HEK293T (cell line): ENCODE measurements around the gene ZSCAN25.
"Not testable (repeated sequence)": the region's sequence is repeated elsewhere in the genome, so short reads cannot be mapped to it uniquely, and the experiment has no call there.

Experiments used
- CTCF ChIA-PET: fragments of 350-600 bp; formaldehyde crosslinking; extraction: SDS; loops from one replicate; lab custom pipeline; 2021; ENCODE audit warnings: antibody characterized with exemption, inconsistent platforms; lab: Yijun Ruan, JAX
- POLR2A ChIA-PET: fragments of 350-600 bp; formaldehyde crosslinking; extraction: SDS; loops from one replicate; lab custom pipeline; 2020; ENCODE audit warnings: antibody characterized with exemption, inconsistent platforms; lab: Yijun Ruan, JAX
- DNase-seq: peaks from one replicate; pipeline ENCODE4 v3.0.0; 2012; ENCODE audit warnings: mixed read lengths; ENCODE audit errors: extremely low spot score
- ARNT ChIP-seq: fragments of 450-650 bp; IDR thresholded peaks from 2 replicates; pipeline ENCODE4 v1.6.1; 2017; ENCODE audit warnings: mild to moderate bottlenecking
- BHLHE40 ChIP-seq: fragments of 450-650 bp; IDR thresholded peaks from 2 replicates; pipeline ENCODE4 v1.6.1; 2016; ENCODE audit warnings: mild to moderate bottlenecking, moderate library complexity, borderline replicate concordance
- CTBP1 ChIP-seq: fragments of 450-650 bp; IDR thresholded peaks from 2 replicates; pipeline ENCODE4 v1.6.1; 2016; ENCODE audit warnings: borderline replicate concordance
- ELF4 ChIP-seq: fragments of 450-650 bp; IDR thresholded peaks from 2 replicates; pipeline ENCODE4 v1.6.1; 2017; ENCODE audit warnings: antibody characterized with exemption
- FOXA1 ChIP-seq: fragments of 450-650 bp; IDR thresholded peaks from 2 replicates; pipeline ENCODE4 v1.6.1; 2016; ENCODE audit warnings: mild to moderate bottlenecking
- FOXK2 ChIP-seq: fragments of 450-650 bp; IDR thresholded peaks from 2 replicates; pipeline ENCODE4 v1.6.1; 2016; ENCODE audit warnings: mild to moderate bottlenecking
- FOXM1 ChIP-seq: fragments of 450-650 bp; IDR thresholded peaks from 2 replicates; pipeline ENCODE4 v1.6.1; 2017; ENCODE audit warnings: mild to moderate bottlenecking, borderline replicate concordance
- HDGF ChIP-seq: fragments of 450-650 bp; IDR thresholded peaks from 2 replicates; pipeline ENCODE4 v1.6.1; 2017; ENCODE audit warnings: antibody characterized with exemption, borderline replicate concordance
- L3MBTL2 ChIP-seq: fragments of 450-650 bp; conservative IDR thresholded peaks from 2 replicates; pipeline ENCODE4 v1.6.1; 2016; ENCODE audit warnings: mild to moderate bottlenecking
- LEF1 ChIP-seq: fragments of 450-650 bp; IDR thresholded peaks from 2 replicates; pipeline ENCODE4 v1.6.1; 2017; ENCODE audit warnings: mild to moderate bottlenecking, borderline replicate concordance
- NFRKB ChIP-seq: fragments of 450-650 bp; IDR thresholded peaks from 2 replicates; pipeline ENCODE4 v1.6.1; 2016; ENCODE audit warnings: mild to moderate bottlenecking, moderate library complexity
- SP1 ChIP-seq: fragments of 450-650 bp; IDR thresholded peaks from 2 replicates; pipeline ENCODE4 v1.6.1; 2017
- SUZ12 ChIP-seq: fragments of 450-650 bp; IDR thresholded peaks from 2 replicates; pipeline ENCODE4 v1.6.1; 2016; ENCODE audit warnings: mild to moderate bottlenecking
- TARDBP ChIP-seq: fragments of 450-650 bp; IDR thresholded peaks from 2 replicates; pipeline ENCODE4 v1.6.1; 2016
- ZNF384 ChIP-seq: fragments of 450-650 bp; IDR thresholded peaks from 2 replicates; pipeline ENCODE4 v1.6.1; 2016
- TF ChIP-seq, protein P1 (sequence below): fragments of 450-650 bp; IDR thresholded peaks from 2 replicates; pipeline ENCODE4 v1.6.1; 2016

The ZSCAN25 gene

DNA sequence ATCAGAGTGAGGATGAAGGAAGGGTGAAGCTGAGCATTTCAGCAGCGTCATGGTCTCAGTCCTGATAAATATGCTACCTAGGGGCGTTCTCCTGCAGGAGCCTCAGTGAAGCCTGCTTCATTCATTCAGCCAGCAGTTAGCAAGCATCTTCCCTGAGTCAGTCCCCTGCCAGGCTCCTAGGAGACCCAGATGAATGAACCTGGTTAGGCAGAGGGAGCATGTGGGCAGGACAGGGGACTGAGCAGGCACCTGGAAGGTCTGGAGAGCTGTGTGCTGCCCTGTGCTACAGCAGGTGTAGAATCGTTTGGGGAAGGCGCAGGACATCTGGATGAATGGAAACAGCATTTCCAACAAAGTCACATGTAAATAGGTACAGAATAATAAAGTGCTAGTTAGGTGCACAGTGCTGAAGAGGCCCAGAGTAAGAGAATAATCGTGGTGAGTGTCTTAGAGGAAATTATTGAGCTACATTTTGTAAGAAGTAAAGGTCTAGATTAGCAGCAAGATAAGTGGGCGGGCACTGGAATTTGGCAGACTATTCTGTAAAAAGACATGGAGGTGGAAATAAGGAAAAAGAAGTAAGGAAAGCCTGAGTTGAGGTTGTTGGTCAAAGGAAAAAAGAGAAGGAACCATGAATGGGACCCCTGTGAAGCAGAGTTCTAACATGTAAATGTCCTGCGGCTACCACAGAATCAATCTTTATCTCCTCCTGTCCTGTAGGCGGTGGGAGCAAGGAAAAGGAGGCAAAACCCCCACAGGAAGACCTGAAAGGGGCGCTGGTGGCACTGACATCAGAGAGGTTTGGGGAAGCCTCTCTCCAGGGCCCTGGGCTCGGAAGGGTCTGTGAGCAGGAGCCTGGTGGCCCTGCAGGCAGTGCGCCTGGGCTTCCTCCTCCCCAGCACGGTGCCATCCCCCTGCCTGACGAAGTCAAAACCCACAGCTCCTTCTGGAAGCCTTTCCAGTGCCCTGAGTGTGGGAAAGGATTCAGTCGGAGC is 12.0 kb downstream of the ZSCAN25 start:
- no peak for DNase-seq
- POLR2A ChIA-PET: interaction anchor here (2.7 kb wide), 1 partner anchor 12 kb away, joined by 13 read pairs; the partner anchor contains the start of gene ZSCAN25
- CTCF ChIA-PET: no interaction called here
- TF ChIP-seq, protein P1, sequence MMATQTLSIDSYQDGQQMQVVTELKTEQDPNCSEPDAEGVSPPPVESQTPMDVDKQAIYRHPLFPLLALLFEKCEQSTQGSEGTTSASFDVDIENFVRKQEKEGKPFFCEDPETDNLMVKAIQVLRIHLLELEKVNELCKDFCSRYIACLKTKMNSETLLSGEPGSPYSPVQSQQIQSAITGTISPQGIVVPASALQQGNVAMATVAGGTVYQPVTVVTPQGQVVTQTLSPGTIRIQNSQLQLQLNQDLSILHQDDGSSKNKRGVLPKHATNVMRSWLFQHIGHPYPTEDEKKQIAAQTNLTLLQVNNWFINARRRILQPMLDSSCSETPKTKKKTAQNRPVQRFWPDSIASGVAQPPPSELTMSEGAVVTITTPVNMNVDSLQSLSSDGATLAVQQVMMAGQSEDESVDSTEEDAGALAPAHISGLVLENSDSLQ: no peak
- TF ChIP-seq ARNT (no peak), CTBP1 (no peak), FOXM1 (no peak), LEF1 (no peak), SUZ12 (no peak), ZNF384 (no peak), ELF4 (no peak), NFRKB (no peak), SP1 (no peak), HDGF (no peak), TARDBP (no peak), FOXK2 (no peak)

DNA sequence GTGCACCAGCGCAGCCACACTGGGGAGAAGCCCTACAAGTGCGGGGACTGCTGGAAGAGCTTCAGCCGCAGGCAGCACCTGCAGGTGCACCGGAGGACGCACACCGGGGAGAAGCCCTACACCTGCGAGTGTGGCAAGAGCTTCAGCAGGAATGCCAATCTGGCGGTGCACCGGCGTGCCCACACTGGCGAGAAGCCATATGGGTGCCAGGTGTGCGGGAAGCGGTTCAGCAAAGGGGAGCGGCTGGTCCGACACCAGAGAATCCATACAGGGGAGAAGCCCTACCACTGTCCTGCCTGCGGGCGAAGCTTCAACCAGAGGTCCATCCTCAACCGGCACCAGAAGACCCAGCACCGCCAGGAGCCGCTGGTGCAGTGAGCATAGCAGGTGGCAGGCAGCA is 12.9 kb downstream of the ZSCAN25 start:
- DNase-seq: no peak
- TF ChIP-seq FOXK2 (no peak), NFRKB (no peak), L3MBTL2 (no peak), CTBP1 (no peak), ELF4 (no peak), FOXM1 (no peak), FOXA1 (no peak), SP1 (no peak), HDGF (no peak)
- POLR2A ChIA-PET: interaction anchor here (2.7 kb wide), 1 partner anchor 13 kb away, joined by 13 read pairs; the partner anchor contains the start of gene ZSCAN25
- CTCF ChIA-PET: no interaction called here

DNA sequence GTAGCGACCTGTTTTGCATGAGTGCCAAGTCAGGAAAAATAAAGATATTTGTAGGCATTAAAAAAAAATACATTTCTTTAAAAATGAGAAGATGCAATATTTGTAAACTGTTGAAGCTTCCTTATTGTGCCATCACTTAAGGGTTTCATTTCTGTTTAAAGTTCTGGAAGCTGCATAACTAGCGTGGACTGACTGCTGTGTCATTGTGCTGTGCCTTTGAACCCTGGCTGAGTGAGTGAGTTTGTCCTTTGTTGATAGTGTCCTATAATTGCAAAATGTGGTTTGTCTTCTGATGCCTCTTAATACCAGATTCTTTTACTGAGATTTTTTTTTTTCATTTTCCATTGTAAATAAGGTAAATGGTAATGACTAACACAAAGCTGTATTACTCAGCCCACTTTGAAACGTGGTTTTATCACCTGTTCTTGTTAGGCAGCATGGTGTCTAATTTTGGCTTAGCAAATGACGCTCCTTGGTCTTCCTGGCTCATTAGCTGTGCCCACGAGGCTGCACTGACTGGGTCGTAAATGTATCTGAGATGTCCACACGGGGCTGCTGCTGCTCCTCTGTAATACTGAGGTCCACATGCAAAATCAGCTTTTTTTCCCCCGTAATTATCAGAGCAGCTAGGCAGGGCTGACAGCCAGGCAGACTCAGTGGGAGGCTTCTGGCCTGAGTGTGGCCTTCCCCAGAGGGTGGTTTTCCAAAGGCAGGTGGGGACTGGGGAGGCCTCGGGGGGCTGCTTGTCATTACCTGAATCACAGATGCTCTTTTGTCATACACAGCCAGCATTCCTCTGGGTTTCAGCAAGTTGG is 14.8 kb downstream of the ZSCAN25 start:
- POLR2A ChIA-PET: interaction anchor here (1.1 to 2.7 kb wide), 2 partner anchors 15 to 288 kb away, joined by 3 to 13 read pairs; partner anchors contain the start of genes TRIM4 and ZSCAN25
- TF ChIP-seq SP1 (no peak), L3MBTL2 (no peak), FOXA1 (no peak), HDGF (no peak), LEF1 (no peak), FOXK2 (no peak), FOXM1 (no peak), BHLHE40 (no peak), ELF4 (no peak), SUZ12 (no peak), ARNT (no peak), NFRKB (no peak), CTBP1 (no peak), ZNF384 (no peak)
- TF ChIP-seq, protein P1: no peak
- DNase-seq: peak; percentile 22
- CTCF ChIA-PET: interaction anchor here (0.8 to 0.9 kb wide), 2 partner anchors 209 to 282 kb away, joined by 3 read pairs; no protein-coding TSS in a partner anchor

DNA sequence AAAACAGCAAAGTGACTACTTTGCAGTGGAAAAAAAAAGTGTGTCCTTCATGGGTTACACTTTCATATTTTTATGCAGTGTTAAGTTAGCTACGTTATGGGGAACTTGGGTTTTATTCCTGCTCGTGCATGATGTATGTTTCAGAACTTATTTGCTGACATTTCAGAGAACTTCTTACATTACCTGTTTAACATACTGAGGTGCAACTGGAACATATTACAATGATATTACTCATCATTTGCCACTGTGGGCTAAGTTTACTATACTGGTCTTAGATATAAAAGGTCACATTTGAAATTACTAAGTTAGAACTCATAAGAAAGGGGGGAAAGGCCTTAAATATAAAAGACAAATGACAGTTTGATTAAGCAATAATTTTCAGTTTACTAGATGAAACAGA is 20.7 kb downstream of the ZSCAN25 start:
- POLR2A ChIA-PET: not testable (repeated sequence)

DNA sequence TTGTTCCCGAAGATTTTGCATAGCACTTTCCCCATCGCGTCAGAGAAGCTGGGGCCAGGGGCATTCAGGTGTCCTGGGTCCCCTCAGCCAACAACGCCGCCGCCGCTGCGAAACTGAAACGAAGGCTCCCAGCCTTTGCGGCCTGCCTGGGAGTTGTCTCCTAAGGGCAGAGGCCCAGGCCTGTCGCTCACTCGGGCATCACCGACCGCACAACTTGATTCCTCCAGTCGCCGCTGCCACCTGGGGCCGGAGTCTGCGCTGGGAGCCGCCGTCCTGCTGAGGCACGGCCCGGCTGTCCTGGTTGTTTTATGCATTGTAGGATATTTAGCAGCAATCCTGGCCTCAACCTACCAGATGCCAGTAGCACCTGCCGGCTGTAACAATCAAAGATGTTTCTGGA is 22.0 kb downstream of the ZSCAN25 start:
- POLR2A ChIA-PET: no interaction called here
- DNase-seq: no peak
- CTCF ChIA-PET: no interaction called here
- TF ChIP-seq ARNT: no peak
- no peak for TF ChIP-seq ZNF384
- TF ChIP-seq L3MBTL2: no peak
- no peak for TF ChIP-seq FOXA1
- no peak for TF ChIP-seq ELF4
- TF ChIP-seq FOXM1: no peak
- TF ChIP-seq HDGF: no peak
- TF ChIP-seq LEF1: no peak
- no peak for TF ChIP-seq TARDBP
- no peak for TF ChIP-seq NFRKB
- no peak for TF ChIP-seq CTBP1
- TF ChIP-seq SUZ12: no peak
- TF ChIP-seq BHLHE40: no peak
- TF ChIP-seq, protein P1: no peak
- no peak for TF ChIP-seq FOXK2
- no peak for TF ChIP-seq SP1

More for the DNA sequence above, 20.7 kb downstream of the ZSCAN25 start:
- DNase-seq, CTCF ChIA-PET: not testable (repeated sequence)
